Ovary (tissue), 3 donors: ENCODE data around the gene PPFIA2.

Experiments used
- CTCF ChIP-seq, 3 donors: fragments of 450-650 bp in 2 of 3; fragments of 200-600 bp in 1 of 3; IDR thresholded peaks; one replicate each; pipeline versions ENCODE4 v1.5.1 to v1.8.0; 2016 to 2022; ENCODE audit warnings: antibody characterized with exemption in 3 of 3, mild to moderate bottlenecking in 1 of 3
- POLR2A ChIP-seq: fragments of 450-650 bp; IDR thresholded peaks from one replicate; pipeline ENCODE4 v1.6.1; 2017; ENCODE audit warnings: antibody characterized with exemption, mild to moderate bottlenecking, moderate library complexity
- donor health status: DM: no; HTN: no; CAD: no.

GRCh38 chr12:81245907-81246570, 513.1 kb downstream of the PPFIA2 start:
- TF ChIP-seq CTCF (IDR thresholded peaks at IDR 0.05) (no peak), POLR2A (no peak)
